ENCODE data around the gene COL21A1. TPM values are rescaled to one million over a fixed set of nuclear protein-coding genes. Genes with fewer than 3 reads are reported as not detected.

COL21A1 gene
- total RNA-seq, 3 donors from 2014 or later, result 0.80 to 2.9 (median 1.5) TPM

DNA sequence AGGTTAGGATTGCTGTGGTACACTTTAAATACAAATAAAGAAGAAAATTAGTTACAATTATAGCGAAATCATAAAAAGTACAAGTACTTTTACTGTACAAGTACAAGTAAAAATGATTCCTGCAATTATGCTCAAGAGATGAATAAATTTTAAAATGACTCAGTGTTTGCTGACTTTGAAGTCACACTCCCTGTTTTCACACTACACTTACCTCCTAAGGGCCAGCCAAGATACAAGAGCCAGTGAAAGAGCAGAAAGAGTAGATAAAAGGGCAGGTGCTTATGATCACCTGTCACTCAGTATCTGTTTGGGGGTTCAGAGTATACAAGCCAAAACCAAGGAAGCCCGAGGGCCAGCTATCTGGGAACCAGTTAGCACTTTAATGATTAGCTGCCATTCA, 41.0 kb upstream of the COL21A1 start:
- Histone ChIP-seq H3K4me3 (no peak overlapping the region), H3K36me3 (no peaks in the 10 kb centered on the region), H3K27me3 (no peaks in the 10 kb centered on the region), H3K9me3 (no peaks in the 10 kb centered on the region), H3K27ac (no peak overlapping the region), H3K4me1 (no peaks in the 10 kb centered on the region)
- intact Hi-C loops (cut with DNase I; ENCODE audit: low total_unique reads), result no loop called here
- no peak for TF ChIP-seq POLR2A (IDR thresholded peaks at IDR 0.05)
- DNase-seq (ENCODE audit: low spot score in 2 of 2), result no peak

- H3K4me3 ChIP-seq, result no peak overlapping the region
- no peak overlapping the region for H3K27ac ChIP-seq
- intact Hi-C loops (cut with DNase I; ENCODE audit: low total_unique reads), result no loop called here
- H3K9me3 ChIP-seq, result no peaks in the 10 kb centered on the region
- TF ChIP-seq POLR2A (IDR thresholded peaks at IDR 0.05), result no peak
- TF ChIP-seq, protein P1, sequence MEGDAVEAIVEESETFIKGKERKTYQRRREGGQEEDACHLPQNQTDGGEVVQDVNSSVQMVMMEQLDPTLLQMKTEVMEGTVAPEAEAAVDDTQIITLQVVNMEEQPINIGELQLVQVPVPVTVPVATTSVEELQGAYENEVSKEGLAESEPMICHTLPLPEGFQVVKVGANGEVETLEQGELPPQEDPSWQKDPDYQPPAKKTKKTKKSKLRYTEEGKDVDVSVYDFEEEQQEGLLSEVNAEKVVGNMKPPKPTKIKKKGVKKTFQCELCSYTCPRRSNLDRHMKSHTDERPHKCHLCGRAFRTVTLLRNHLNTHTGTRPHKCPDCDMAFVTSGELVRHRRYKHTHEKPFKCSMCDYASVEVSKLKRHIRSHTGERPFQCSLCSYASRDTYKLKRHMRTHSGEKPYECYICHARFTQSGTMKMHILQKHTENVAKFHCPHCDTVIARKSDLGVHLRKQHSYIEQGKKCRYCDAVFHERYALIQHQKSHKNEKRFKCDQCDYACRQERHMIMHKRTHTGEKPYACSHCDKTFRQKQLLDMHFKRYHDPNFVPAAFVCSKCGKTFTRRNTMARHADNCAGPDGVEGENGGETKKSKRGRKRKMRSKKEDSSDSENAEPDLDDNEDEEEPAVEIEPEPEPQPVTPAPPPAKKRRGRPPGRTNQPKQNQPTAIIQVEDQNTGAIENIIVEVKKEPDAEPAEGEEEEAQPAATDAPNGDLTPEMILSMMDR (IDR thresholded peaks at IDR 0.05), result no peak
- no peak for TF ChIP-seq POLR2AphosphoS5 (IDR thresholded peaks at IDR 0.05)
- no peaks in the 10 kb centered on the region for H3K4me1 ChIP-seq
- H3K36me3 ChIP-seq, result no peaks in the 10 kb centered on the region
- no peaks in the 10 kb centered on the region for H3K27me3 ChIP-seq
- DNase-seq (ENCODE audit: low spot score in 2 of 2), result no peak
Measured at GRCh38 chr6:56282391-56282790, 35.0 kb upstream of the COL21A1 start.

DNA sequence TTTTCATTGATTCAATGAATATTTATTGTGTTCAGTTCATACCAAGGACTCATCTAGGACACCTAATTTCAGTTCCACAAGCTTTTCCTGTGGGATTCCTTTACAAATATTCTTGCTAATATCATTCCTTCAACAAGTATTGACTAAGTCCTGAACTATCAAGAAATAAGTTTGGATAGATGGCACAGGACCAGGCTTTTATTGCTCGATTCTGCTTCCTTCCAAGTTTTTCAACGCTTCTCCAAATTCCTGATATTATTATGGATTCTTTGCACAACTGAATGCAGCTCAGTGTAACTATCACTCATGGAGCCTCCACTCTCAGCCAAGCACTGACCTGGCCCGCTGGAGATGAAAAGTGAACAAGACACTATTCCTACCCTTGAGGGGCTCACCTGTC, 32.7 kb upstream of the COL21A1 start:
- intact Hi-C loops (cut with DNase I; ENCODE audit: low total_unique reads), result no loop called here
- no peaks in the 10 kb centered on the region for H3K36me3 ChIP-seq
- no peak overlapping the region for H3K27ac ChIP-seq
- H3K27me3 ChIP-seq, result no peaks in the 10 kb centered on the region
- H3K9me3 ChIP-seq, result no peaks in the 10 kb centered on the region
- TF ChIP-seq POLR2AphosphoS5 (IDR thresholded peaks at IDR 0.05), result no peak
- TF ChIP-seq, protein P1 (IDR thresholded peaks at IDR 0.05), result no peak
- no peak for TF ChIP-seq POLR2A (IDR thresholded peaks at IDR 0.05)
- no peak overlapping the region for H3K4me3 ChIP-seq
- DNase-seq (ENCODE audit: low spot score in 2 of 2), result no peak
- no peaks in the 10 kb centered on the region for H3K4me1 ChIP-seq

DNA sequence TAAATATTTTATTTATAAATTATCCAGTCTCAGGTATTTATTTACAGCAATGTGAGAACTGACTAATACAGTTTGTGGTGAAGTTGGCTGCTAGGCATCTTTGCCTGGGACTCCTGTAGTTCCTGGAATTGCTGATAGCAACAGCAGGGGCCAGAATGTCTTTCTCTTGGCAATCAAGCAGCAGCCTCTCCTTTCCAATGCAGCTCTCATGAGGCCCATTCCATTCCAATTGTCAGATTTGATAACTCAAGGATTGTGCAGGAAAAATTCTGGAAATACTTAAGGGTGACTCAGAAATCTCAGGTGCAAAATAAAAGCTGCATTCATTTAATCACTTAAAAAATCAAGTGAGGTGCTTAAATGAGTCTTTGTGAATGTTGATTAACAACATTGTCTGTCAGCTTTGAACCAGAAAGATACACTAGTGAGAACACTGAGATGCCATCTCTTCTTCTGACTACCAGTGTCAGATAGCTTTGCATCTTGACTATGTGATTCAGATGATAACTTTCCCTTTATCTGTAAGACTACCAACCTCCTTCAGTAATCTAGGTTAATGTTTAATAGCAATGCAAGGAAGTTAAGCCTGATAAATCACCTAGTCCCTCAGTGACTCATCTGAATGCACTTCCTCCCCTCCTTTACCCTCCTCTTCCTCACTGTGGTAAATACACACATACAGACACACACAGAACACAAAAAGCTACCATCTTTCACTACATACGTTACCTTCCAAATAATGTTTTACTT, 32.1 kb upstream of the COL21A1 start:
- Histone ChIP-seq H3K4me3 (no peak overlapping the region), H3K27me3 (no peaks in the 10 kb centered on the region), H3K4me1 (no peaks in the 10 kb centered on the region), H3K27ac (no peak overlapping the region), H3K9me3 (peaks cover 0 to 6% of the 10 kb centered on the region in 2 donors), H3K36me3 (no peaks in the 10 kb centered on the region)
- DNase-seq (ENCODE audit: low spot score in 2 of 2), result no peak
- TF ChIP-seq, protein P1 (IDR thresholded peaks at IDR 0.05), result no peak
- TF ChIP-seq POLR2AphosphoS5 (IDR thresholded peaks at IDR 0.05) (no peak), POLR2A (IDR thresholded peaks at IDR 0.05) (no peak)
- intact Hi-C loops (cut with DNase I; ENCODE audit: low total_unique reads), result no loop called here

- Histone ChIP-seq H3K9me3 (peaks cover 0 to 6% of the 10 kb centered on the region in 2 donors), H3K27me3 (no peaks in the 10 kb centered on the region), H3K4me3 (no peak overlapping the region), H3K4me1 (no peaks in the 10 kb centered on the region), H3K36me3 (no peaks in the 10 kb centered on the region), H3K27ac (no peak overlapping the region)
- intact Hi-C loops (cut with DNase I; ENCODE audit: low total_unique reads), result no loop called here
- DNase-seq (ENCODE audit: low spot score in 2 of 2), result no peak
- TF ChIP-seq, protein P1 (IDR thresholded peaks at IDR 0.05), result no peak
- no peak for TF ChIP-seq POLR2A (IDR thresholded peaks at IDR 0.05)
- no peak for TF ChIP-seq POLR2AphosphoS5 (IDR thresholded peaks at IDR 0.05)
Measured at GRCh38 chr6:56278171-56278591, 30.8 kb upstream of the COL21A1 start.

Data from breast epithelium (tissue), 4 donors.